NCI-H345 treated with DMSO at 0.1 percent for 48 hours (cell line): Measurements from ENCODE around the gene RNLS.

Source experiments
- DNase-seq: peaks from one replicate; lab custom pipeline; 2025; ENCODE audit not compliant: unreplicated experiment; lab: John Stamatoyannopoulos, UW

RNLS gene

DNA sequence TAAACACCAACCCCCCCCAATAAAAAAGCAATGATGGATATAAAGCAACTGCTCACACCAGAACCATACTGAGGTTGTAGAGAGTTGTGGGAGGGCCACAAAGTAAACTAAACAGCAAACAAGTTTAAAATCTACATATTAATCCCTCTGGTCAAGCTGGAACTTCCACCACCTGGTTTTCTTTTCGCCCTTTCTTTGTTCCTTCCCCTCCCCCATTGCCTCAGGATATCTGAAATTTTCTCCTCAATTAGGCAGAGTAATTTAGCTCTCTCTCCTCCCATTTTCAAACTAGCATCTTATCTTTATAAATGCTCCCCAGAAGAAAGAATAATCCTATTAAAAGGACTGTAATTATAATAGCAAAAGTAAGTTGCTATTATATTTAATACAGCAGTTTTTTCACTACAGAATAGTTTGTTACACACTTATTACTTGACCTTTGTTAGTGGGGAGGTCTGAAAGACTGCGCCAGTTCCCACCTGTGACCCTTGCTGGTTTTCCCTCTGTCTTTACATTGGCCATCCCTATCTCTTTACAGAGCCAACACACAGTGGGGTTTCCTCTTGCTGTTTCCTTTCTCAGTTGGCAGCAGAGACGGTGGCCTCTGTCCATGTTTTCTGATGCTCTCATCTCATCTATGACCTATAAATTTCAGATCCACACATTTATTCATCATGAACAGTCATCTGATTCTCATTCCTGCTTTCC, 235.4 kb downstream of the RNLS start:
- no peak for DNase-seq

DNA sequence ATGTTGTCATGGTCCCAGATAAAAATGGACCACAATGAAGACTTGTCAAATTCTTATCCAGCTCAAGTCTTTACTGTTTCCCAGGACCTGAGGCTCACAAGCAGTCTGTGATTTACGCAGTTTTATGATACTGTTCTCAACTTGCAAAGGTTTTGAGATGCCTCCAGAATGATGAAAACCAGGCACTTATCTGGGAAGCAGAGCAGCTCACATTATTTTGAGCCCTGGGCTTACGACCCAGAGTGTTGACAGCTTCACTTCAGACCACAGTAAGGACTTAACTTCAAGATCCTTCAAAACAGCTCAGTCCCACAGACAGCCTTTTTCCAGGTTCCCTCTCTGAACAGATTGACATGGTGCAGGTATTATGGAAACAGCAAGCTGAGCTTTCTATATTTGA, 236.1 kb downstream of the RNLS start:
- DNase-seq, result no peak

DNA sequence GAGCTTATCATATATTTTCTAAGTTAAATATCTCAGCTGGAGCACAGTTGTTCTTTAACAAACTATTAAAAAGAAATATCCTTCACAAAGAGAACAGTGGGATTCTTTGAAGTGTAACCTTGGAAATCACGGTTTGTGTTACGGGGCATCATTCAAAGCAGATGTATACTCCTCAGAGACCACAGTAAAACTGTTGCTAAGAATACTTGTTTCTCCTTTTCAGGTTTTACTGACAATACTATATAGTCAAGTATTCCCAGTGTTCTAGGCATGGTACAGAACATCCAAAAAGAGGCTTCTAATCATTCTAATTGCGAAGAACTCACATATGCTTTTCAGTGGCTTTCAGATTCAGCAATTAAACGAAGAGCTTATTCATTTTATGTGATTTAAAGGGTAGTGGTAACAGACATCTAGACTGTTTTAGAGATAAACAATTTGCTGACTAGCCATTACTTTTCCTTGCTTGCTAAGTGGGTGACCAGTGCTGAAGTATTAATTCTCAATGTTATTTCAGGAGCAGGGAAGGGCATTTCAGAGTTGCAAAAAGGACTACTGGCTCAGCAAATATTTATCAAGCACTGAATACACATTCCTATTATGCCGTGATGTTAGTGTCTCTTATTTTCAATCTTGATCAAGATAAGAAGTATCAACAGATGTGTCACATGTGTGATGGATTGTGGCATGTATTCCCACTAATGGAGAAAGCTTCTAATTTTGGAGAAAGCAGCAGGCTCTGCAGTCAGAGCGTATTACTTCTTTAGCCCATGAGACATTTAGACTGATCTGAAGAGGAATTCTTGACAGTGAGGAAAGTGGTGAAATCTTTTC, 236.8 kb downstream of the RNLS start:
- DNase-seq, result no peak

DNA sequence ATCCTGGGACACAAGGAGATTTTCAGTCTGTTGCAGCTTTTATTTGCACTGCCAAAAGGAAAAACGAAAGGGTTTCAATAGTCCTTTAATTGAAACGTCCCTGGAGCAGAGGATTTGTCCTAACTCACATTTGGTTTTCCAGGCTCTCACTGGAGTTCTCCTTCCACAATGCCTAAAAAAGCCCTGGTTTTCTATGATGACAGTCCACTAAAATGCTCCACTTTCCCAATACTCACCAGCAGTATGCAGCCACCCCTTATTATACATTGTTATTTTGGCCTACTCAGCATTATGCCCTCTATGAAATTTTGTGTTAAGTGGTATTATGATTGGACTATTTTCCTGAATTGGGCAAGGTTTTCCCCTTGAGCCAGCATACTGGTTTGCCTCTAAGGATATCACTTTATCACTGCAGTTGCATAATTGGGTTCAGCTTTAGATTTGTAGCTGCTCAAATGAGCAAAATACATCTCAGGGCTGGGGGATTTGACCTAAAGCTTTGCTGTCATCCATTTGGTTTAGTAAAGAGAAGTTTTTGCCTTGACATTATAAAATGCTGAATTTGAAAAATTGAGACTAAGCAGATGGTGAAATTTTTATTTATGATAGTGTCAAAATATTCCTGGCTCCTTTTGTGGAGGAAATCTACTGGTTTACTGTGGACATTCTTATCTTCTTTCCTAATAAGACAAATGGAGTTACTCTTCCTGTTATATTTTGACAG, 239.2 kb downstream of the RNLS start:
- DNase-seq, result no peak

DNA sequence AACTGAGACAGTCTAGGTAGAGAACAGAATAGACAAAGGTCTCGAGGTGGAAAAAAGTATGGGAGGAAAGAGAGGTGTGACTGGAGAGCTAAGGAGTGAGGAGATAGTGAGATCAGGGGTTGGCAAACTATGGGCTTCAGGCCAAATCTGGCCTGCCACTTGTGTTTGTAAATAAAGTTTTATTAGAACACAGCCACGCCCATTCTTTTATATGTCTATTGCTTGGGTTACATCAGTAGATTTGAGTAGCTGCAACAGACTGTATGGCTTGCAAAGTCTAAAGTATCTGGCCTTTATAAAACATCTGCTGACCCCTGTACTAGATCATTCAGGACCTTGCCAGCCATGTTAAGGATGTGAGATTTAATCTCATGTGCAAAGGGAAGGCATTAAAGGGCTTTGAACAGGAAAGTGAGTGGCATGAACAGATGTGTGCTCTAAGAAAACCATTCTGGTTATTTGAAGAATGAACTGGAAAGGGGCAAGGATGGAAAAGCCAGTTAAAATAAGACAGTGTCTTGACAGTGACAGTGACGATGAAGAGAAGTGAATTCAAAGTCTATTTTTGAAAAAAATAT, 240.3 kb downstream of the RNLS start:
- DNase-seq, result no peak

DNA sequence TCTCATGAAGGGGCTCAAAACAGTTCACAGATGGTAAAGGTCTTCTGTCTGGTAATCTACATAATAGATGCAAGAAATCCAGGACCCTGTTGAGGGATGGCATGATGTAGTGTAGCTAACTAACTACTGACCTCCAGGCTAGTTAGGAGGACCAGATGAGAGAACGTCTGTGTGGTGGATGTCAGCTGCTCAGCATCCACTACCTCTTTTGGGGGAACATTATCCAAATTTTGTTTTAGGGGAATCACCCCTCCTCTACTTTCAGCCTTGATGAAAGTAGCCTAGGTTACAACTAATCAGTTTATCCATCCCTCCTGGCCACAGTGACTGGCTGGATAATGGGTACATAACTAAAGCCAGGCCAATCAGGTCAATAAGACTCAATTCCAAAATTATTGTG, 246.0 kb downstream of the RNLS start:
- DNase-seq, result no peak

DNA sequence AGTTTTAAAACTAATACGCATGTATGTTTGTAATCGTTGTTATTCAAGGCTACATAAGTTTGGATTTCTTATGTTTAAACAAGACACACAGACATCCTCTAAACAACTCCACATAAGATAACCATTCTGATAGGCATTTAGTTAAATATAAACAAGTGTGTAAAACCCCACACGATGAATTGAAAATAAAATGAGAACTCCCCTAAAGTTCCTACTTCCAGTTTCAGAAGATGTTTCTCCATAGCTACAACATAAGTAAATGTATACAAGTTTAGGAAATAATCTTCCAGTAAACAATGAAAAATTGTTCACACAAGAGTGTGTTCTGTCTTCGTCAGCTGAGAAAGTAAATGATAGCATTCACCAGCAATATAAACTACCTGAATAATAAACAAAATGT, 246.8 kb downstream of the RNLS start:
- DNase-seq, result no peak

DNA sequence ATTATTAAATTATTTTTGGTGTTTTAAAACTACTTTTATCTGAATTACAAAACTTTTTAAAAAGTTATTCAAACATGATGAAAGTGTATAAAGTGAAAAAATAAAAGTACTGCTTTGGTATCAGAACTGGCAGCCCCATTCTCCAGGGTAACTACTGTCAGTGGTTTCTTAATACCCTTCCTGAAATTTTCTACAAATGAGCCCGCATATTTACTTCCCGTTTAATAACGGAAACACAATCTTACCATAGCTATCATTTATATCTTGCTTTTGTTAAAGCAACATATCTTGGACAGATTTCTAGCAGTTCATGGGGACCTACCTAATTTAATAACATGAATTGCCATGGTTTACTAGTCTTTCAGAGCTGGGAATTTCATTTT, 249.9 kb downstream of the RNLS start:
- no peak for DNase-seq

DNA sequence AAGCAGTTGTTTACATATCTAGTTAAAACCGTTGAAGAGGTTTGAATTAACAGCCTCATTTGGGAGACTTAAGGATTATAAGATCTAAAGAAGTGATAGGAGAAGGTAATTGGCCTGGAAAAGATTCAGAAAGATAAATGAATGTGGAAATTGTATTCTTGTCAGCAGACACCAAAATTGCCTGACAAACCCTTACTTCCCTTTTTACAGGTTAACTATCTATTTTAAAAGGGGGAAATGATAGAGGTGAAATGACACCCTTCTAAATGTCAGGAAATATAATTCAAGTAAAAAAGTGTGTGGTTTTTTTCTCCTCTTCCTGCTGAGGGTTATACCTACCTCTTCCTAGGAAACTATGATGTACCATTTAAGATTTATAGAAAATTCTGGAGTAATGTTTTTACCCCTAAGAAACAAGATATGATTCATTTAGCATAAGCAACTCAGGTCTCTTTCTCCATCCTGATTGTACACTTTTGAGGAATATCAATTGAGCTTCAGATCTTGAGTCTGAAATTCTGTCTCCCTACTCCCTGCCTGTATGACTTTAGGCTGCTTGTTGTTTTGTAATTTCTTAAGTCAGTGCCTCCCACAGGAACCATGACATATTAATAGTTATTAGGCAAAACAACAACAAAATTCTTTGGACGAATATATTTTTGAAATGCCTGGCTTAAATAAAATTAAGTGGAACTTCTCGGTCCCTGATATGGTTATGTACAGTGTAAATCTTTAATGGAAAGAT, 250.4 kb downstream of the RNLS start:
- DNase-seq, result no peak

DNA sequence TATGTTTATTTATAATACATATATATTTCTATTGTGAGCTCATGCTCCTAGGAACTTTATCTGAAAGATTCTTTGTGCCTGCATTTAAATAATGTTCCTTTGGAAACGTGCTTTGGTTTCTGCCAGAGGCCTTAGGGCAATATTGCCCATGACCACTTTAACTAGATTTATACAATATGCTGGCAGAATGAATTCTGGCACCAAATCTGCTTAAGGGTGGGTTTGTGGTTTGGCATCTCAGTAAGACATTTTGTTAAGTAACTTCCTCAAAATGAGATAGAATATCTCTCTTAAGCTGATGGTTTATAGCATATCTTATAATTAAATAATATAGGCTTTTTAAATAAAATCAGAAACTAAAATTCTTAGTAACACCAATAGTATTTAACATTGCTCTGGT, 252.9 kb downstream of the RNLS start:
- DNase-seq, result no peak

DNA sequence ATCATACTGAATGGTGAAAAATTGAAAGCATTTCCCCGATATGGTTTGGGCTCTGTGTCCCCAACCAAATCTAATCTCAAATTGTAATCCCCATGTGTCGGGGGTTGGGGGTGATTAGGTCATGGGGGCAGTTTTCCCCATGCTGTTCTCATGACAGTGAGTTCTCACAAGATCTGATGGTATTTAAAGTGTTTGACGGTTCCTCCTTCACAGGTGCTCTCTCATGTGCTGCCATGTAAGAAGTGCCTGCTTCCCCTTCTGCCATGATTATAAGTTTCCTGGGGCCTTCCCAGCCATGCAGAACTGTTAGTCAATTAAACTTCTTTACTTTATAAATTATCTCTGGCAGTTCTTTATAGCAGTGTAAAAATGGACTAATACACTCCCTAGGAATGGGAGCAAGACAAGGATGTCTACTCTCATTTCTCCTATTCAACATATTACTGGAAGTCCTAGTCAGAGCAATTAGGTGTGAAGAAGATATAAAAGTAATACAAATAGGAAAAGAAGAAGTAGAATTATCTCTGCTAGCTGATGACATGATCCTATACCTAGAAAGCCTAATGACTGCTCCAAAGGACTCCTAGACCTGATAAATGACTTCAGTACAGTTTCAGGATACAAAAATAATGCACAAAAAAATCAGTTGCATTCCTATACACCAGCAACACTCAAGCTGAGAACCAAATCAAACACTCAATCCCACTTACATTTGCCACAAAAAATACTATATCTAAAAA, 260.6 kb downstream of the RNLS start:
- no peak for DNase-seq

DNA sequence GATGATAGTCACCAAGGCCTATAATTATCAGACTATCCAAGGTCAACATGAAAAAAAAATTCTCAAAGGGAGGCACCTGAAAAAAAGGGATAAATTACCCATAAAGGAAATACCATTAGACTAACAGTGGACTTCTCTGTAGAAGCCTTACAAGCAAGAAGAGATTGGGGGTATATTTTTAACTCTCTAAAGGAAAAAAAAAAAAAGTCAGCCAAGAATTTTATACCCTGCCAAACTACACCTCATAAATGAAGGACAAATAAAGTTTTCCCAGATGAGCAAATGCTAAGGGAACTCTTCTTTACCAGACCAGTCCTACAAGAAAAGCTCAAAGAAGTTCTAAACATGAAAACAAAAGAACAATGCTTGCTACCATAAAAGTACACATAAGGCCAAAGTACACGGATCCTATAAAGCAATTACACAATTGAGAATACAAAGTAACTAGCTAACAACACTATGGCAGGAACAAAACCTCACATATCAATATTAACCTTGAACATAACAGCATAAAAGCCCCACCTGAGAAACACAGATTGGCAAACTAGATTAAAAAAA, 263.1 kb downstream of the RNLS start:
- no peak for DNase-seq

DNA sequence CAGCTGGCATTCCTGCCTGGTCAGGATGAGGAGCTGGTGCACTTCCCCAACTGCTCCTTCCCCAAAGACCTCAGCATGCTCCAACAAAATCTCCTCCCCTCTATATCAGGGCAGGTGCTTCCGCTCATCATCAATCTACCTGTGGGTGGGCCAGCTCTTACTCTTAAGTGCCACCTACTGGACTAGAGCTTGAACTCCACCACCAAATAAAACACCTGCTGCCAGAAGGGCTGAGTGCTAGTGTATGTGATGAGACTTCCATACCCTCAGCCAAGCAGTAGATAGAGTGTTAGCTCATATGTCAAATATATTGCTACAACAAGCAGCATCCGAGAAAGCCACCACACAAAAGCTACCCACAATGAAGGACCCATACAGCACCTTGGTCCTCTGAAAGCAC, 264.3 kb downstream of the RNLS start:
- no peak for DNase-seq

DNA sequence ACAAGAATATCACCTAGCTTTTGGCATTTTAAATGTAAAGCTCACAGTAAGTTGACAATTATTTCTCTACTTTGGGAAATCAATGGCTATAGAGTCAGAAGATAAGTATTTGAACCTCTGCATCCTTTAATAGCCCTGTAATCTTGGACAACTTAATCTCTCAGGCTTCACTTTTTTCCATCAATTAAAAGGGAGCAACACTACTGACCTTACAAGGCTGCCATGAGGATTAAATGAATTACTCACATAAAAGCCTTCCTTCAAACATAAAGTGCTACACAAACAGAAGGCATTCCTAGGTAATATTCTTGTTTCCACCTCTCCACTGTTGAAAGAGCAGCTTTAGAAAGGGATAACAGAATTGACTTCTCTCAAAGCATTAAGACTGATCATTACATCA, 266.0 kb downstream of the RNLS start:
- no peak for DNase-seq

DNA sequence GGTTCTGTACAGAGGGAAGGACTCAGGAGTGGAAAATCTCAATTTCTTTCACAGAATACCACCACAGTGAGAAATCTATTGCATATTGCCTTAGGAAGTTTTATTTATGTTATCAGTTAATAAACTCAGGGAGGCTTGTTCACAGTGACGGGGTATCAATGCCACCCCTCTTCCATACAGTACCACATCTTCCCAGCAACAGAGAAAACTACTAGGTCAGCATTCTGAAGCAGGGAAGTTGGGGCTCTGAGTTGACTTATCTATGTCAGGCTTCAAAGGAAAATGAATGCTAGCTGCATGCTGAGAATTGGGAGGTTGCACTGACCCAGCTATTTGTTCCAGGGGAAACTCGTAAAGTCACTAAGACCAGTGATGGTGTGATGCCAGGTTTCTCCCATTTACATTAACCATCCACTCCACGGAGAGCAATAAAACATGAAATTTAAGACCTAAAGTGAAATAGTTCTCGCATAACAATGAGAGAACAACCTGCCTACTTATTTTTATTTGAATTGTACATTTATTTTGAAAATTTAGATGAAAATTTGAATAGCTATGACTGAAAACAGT, 266.7 kb downstream of the RNLS start:
- DNase-seq, result no peak

DNA sequence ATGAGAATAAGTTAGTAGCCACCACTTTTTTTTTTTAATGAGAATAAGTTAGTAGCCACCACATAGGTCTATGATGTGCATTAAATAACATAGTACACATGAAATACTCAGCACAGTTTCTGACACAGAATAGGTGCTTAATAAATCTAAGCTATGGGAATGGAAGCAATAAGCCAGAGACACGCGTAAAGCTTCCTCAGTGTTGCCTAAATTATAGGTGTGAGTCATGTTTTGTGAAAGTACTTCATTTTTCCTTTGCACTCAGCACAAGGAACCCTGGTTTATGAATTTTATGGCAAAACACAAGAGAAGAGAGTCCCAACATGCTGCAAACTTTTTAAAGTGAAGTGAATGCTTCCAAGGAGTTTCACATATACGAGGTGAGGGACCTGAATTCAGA, 267.4 kb downstream of the RNLS start:
- no peak for DNase-seq

DNA sequence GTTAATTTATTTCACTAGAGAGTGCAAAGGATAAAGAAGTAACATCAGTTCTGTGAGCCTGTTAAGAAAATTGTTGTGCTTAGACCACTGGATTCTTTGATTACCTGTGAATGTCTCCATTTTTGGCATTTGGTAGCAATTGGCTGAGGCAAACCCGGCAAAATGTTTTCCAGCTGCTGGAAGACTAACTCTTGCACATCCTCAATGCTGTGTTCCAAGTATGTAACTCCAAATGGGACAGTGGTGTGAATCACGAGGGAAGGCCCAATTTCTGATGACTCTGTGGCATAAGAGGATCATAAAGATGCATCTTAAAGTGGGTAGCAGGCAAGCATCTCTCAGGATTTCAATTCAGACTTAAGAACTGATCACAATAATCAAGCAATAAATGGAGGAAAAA, 268.8 kb downstream of the RNLS start:
- no peak for DNase-seq

DNA sequence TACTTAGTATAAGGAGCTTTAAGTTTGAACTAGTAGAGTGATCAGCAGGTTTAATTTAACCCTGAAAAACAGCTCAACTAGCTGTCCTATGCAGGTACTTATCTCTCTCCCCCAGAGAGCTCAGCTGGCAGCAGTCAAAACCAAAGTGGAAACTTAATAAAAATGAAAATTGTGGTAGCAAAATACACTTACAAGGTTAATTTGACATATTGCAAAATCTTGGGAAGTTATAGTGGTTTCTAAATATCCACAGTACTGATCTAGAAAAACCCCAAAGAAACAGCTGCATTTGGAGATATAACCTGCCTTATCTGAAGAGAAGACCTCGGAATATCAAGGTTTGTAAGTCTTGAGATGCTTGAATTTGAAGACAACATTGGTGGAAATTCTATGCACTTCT, 269.2 kb downstream of the RNLS start:
- no peak for DNase-seq

DNA sequence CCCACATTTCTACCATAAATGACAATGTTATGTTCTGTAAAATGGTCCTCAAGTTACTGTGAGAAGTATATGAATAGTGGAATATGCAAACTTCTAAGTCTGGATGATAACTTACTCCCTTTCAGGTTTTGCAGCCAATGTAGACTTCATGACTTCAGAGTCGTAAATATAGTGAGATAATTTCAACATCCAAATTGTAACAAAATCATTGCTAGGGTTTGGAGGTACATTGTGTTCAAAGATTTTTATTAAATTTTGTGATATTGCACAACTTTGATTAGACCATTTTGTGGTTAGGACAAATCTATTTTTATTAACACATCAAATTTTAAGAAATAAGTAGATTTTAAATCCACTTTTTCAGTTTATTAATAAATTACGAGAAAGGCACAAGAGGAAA, 270.3 kb downstream of the RNLS start:
- DNase-seq, result no peak

DNA sequence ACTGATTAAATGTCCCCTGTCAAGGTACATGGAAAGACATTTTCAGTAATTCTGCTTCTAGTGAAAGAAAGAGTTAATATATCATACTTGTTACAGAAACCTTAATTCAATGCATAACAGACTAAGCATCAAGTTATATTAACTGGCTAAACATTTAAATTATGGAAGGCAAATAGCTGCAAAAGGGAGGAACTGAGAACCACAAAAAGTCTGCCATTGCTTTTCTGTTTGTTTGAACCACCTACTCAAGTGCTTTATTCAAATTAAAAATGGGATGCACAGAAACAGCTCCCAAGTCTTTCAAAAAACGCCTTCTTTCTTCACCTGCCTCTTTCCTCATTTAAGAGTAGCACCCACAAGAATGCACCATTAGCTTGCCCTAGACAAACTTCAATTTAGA, 271.9 kb downstream of the RNLS start:
- DNase-seq, result no peak
